Inferior parietal cortex (tissue), 1 donor: ENCODE results near the gene ZNF615.
"Not testable (repeated sequence)": the region's sequence is repeated elsewhere in the genome, so short reads cannot be mapped to it uniquely, and the experiment has no call there.

Experiments used
- DNase-seq: peaks from one replicate; pipeline ENCODE4 v3.0.0-alpha.2; 2016; ENCODE audit errors: extremely low spot score

Gene ZNF615

GRCh38 chr19:51980116-51980736, 27.8 kb downstream of the ZNF615 start:
- no peak for DNase-seq

DNA sequence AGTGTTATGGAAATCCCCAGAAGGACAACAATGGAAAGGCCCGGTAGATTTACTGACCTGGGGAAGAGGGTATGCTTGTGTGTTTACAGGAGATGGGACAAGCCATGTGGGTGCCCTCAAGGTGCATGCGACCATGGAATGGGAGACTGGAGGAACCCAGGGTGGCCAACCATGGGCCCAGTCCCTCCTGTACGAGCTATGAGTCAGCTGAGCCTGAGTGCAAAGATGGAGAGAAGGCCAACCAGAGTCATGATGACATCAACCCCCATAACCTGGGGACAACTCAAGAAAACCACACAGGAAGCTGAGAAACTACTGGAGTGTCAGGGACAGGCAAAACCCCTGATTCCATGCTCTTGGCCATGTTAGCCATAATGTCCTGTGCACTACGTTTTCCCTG, 29.1 kb downstream of the ZNF615 start:
- DNase-seq = no peak

DNA sequence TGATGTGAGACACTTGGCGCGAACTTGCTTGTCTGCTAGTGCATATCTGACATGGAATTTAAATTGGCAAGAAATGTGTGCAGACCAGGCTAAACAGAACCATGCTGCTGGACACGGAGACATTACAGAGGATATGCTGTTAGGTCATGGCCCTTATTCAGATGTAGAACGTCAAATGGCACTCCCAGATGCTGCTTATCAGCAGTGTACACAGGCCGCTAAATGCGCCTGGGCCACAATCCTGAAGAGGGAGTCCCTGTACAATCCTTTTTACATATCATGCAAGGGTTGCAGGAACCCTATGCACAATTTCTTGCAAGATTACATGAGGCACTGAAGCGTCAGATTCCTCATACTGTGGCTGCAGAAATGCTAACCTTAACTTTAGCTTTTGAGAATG, 30.7 kb downstream of the ZNF615 start:
- no peak for DNase-seq

GRCh38 chr19:51976852-51977251, 31.2 kb downstream of the ZNF615 start:
- DNase-seq = no peak

GRCh38 chr19:51975787-51976186, 32.2 kb downstream of the ZNF615 start:
- not testable (repeated sequence) for DNase-seq

DNA sequence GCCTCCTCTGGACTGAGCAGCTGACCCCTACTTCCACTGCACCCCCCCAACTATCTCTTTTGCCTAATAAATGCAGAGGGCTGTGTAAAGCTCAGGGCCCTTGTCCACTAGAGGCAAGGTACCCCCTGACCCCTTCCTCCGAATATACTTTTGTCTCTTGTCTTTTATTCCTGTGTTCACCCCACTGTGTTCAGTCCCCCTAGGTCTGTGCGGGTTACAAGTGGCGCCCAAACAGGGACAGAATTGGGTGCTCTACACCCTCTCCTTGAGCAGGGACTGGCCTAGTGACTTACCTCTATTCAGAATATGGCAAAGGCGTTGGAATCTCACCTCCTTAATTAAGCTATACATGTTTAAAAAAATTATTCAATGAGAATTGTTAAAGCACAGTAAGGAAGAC, 36.4 kb downstream of the ZNF615 start:
- DNase-seq = no peak

- no peak for DNase-seq
Measured at GRCh38 chr19:51970718-51971117, 37.3 kb downstream of the ZNF615 start.

DNA sequence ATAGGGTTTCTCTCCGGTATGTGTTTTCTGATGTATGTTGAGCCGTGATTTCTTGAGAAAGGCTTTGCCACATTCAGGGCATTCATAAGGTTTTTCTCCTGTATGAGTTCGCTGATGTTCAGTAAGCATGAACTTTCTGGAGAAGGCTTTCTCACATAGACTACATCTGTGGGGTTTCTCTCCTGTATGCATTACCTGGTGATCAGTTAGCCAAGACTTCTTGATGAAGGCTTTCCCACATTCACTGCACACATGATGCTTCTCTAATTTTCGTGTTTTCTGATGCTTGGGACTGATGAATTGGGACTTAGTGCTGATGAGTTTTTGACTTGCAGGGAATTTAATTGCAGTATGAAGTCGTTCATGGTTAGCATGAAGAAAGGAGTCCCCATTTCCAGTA, 42.4 kb downstream of the ZNF615 start:
- no peak for DNase-seq

DNA sequence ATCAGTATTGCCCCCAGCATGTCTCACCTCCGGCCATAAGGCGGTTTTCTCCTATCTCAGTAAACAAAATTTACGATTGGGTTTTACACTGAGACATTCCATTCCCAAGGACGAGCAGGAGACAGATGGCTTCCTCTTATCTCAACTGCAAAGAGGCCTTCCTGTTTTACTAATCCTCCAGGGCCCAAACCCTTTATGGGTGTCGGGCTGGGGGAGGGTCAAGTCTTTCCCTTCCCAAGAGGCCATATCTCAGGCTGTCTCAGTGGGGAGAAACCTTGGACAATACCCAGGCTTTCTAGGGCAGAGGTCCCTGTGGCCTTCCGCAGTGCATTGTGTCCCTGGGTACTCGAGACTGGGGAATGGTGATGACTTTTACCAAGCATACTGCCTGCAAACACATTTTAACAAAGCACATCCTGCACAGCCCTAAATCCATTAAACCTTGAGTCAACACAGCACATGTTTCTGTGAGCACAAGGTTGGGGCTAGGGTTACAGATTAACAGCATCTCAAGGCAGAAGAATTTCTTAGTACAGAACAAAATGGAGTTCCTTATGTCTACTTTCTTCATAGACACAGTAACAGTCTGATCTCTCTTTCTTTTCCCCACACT, 47.3 kb downstream of the ZNF615 start:
- peak; percentile 3 for DNase-seq

DNA sequence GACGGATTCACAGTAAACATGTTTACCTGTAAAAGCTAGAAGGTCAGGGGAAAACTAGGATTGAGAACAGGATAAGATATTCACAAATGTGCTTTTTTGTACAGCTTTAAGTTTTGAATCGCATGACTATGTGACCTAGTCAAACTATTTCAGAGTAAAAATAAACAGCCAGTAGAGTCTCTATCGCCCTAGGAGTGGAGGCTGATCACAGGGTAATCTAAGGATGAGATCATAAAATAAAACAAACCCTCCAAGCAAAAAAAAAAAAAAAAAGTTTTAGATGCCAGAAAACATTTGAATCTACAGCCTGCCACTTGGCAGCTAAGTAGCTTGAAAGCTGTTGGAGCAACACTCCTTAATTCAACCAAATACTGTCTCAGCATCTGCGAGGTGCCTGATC, 48.2 kb downstream of the ZNF615 start:
- DNase-seq = no peak

GRCh38 chr19:51957846-51958245, 50.2 kb downstream of the ZNF615 start:
- not testable (repeated sequence) for DNase-seq

GRCh38 chr19:51948975-51949374, 59.0 kb downstream of the ZNF615 start:
- DNase-seq = no peak

- DNase-seq = no peak
Measured at GRCh38 chr19:51946602-51947001, 61.4 kb downstream of the ZNF615 start.

- no peak for DNase-seq
Measured at GRCh38 chr19:51944798-51945552, 63.0 kb downstream of the ZNF615 start.
